GM04504 (cell line): ENCODE data around the gene EPS8L2.
"Not testable (repeated sequence)": the region's sequence is repeated elsewhere in the genome, so short reads cannot be mapped to it uniquely, and the experiment has no call there.

ENCODE experiments used
- DNase-seq: peaks from one replicate; pipeline ENCODE4 v3.0.0-alpha.2; 2012; ENCODE audit warnings: low read depth

The EPS8L2 gene

DNA sequence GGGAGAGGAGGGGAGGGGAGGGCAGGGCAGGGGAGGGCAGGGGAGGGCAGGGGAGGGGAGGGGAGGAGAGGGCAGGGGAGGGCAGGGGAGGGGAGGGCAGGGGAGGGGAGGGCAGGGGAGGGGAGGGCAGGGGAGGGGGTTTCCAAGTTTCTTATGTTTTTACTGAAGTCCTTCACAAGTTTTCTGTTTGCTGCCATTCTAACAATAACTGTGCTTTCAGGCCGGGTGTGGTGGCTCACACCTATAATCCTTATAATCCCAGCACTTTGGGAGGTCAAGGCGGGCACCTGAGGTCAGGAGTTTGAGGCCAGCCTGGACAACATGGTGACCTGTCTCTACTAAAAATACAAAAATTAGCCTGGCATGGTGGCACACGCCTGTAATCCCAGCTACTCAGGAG, 15.8 kb upstream of the EPS8L2 start:
- DNase-seq, result not testable (repeated sequence)

DNA sequence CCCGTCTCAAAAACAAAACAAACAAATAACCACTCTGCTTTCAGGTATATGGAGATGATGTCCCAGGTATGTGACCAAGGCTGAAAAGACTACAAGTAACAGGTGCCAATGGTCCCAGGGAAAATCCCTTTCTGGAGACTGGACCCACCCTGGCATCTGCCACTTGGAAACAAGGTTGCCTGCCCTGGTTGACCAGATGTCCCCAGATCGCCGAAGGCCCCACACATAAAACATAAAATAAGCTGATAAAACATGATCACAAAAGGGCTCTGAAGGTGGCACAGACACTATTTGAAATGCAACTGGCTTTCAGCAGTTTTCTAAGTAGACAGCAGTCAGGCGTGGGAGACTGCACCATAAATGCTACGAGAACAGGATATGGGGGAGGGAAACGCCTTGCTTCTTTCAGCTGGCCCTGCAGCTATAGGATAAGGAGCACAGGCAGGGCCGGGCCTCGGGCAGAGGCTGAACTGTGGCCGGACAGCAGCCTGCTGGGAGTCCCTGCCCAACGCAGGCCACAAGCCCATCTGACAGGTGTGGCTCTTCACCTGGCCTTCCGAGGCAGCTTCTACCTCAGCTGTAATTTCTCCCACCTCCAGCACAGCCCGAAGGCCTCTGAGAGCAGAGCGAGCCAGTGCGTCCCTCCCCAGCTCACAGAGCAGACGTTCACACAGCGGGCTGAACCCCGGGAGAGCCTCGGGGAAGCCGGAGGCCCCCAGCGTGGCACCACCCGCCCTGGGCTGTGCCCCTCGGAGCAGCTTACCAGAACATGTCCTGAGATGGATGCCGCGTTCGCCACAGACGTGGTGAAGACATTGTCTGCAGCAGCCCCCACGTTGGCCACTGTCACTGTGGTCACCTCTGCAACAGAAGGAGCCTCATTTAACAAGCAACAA, 15.0 kb upstream of the EPS8L2 start:
- no peak for DNase-seq

DNA sequence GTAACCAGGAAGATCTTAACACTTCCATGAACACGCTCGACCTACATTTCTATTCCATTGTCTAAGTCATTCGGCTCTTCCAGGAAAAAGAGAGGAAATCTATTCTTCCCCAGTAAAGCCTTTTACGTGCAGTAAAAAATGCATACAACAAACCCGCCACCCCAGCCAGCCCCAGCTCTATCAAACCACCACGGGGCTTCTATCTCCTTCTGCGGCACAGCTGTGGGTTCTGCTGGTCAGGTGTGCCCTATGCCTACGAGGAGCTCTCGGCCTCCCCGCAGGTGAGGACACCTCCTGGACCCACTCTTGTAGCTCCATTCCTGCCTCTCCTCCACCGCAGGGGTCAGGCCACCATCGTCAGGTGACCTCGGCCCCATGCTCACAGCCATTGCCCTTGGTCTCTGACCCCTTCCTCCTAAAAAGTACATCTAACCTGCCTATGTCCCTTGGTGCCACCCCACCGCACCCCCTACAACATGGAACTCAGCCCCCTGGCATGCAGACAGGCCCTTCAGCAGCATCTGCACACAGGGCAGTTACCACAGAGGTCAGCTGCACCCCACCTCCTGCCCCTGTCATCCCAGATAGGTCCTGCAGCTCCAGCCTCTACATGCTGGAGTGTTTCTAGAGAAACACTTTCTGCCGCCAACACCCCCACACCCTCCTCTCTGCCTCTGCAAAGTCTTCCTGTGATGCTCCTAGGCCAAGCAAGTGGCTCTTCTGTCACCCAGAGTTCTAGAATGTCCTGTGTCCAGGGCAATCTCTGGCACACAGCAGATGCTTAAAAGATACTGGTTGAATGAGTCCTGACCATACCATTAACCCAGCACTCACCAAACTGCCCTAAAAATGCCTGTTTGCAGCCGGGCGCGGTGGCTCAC, 14.1 kb upstream of the EPS8L2 start:
- no peak for DNase-seq

DNA sequence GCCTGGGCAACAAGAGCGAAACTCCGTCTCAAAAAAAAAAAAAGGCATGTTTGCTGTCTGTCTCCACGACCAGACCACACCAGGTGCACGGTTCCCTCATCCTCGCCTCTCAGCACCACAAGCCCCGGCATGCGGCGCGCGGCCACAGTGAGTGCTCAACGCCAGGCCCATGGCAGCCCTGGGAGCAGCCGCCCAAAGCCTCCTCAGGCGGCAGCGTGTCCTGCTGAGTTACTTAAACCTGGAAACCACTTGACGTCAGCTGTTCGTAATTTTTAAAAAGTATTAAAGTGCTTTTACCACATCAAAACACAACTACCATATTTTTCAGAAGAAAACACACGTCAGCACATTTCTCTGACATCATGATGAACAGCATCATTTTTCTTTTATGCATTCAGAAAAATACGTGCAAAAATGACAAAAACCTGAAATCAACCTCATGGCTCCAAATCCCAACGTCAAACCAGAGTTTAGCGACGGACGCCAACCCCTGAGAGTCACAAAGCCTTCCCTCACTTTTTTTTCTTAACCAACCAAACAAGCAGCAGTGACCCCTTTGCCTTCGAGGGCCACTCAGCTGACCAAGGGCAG, 13.1 kb upstream of the EPS8L2 start:
- no peak for DNase-seq

DNA sequence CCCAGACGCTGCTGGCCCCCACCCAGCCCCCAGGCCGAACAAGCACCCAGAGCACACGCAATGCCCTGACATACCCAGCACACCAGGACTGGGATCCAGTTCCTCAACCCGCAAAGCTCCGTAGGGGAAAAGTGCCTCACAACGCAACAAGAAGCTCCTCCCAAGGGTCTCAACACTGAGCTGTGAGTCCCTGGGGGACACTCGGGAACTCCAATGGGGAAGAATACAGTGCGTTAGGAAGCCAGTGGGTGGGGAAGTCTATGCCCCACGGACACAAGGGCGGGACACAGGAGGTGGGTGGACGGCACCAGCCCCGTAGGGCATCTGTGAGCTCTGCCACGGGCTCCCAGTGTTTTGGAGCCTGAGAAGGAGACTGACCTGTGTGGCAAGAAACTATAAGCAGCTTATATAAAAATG, 12.6 kb upstream of the EPS8L2 start:
- DNase-seq, result no peak

DNA sequence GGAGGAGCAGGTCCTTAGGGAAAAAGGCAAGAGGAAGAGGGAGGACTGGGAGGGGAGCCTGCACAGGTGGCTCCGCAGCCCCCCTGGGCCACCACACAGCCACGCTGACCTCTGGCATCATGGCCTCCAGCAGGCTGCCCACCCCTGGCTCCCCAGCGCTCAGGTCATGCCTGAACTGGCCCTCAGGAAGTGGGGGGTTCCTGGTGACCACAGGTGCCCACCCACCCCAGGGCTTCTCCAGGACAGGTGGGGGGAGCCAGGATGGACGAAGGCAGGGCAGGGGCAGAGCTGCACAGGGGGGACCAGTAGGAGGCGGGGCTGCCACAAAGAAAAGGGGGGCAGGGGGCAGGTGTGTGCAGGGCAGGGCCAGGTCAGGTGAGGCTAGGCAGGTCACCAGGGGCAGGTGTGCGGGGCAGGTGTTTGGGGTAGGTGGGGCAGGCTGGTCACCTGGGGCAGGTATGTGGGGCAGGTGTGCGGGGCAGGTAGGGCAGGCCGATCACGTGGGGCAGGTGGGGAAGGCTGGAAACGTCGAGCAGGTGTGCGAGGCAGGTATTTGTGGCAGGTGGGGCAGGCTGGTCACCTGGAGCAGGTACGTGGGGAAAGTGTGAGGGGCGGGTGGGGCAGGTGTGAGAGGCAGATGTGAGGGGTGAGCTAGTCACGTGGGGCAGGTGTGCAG, 12.0 kb upstream of the EPS8L2 start:
- DNase-seq, result no peak

DNA sequence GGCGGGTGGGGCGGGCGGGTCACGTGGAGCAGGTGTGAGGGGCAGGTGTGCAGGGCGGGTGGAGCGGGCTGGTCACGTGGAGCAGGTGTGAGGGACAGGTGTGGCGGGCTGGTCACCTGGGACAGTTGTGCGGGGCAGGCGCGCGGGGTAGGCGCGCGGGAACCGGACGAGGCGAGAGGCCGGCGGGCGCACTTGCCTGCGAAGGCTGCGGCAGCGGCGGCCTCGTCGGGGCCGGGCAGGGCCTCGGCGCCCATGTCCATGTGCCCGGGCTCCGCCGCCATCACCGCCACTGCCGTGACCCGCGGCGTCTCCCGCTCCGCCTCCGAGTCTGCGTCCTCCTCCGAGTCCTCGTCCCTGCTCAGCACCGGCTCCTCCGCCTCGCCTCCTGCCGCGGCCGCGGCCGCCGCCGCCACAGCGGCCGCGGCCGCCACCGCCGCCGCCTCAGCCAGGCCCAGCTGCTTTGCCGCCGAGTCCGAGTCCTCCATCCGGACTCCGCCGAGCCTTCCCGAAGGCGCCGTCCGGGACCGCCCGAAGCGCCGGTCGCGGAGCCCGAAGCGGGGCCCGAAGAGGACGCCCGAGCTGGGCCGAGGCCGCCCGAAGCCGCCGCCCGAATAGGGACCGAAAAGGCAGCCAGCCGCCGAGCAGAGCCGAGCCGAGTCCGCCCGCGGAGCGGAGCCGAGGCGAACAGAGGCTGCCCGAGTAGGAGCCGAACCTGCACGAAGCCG, 11.3 kb upstream of the EPS8L2 start, which contains the start of gene DEAF1:
Gene DEAF1, minus strand, starts transcription at position 660 of the 725 bp plus-strand sequence. Its CDS starts 175 bp downstream, at position 485.
- DNase-seq, result peak; percentile 94

DNA sequence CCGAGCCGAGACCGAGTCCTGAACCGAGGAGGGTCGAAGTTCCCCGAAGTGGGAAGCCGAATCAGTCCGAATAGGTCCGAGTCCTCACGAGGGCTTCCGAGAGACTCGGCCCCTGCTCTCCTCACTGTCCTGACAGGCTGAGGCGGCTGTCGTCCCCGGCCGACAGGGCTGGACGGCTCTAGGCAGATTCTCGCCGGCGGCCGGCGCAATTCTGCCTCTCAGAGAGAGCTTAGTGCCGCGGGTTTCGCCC, 10.8 kb upstream of the EPS8L2 start:
- DNase-seq, result no peak

DNA sequence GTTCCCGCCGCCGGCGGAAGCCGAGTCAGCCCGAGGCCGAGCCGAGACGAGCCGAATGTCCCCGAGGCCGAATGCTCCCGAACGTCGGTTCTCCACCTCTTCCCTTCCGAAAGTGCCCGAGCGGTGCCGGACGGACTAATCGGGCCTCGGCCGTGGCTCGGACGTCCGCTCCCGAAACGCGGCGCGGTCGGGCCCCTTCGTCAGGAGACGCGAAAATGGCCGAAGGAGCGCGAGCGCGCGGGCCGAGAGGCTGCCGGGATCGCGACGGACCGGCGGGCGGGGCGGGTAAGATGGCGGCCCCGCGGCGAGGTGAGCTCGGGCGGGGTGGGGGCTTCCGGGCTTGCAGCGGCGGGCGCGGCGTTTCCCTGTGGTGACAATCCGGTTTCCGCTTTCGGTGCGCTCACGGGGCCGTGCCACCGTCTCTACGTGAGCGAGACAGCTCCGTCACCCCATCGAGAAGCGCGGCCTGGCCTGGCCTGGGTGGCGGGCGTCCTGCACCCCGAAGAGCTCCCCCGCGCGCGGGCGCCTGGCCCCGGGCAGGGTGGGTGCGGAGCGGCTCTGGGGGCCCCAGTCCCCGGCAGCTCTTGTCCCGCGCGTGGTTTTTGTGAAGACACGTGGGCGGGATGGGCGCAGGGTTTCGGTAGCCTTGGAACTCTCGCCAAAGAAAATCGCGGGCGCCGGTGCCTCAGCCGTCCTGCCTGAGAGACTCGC, 10.3 kb upstream of the EPS8L2 start, which contains the start of gene TMEM80:
Gene TMEM80, plus strand, starts transcription at position 279 of the 711 bp plus-strand sequence. Its CDS starts 12 bp downstream, at position 291.
- peak; percentile 96 for DNase-seq

DNA sequence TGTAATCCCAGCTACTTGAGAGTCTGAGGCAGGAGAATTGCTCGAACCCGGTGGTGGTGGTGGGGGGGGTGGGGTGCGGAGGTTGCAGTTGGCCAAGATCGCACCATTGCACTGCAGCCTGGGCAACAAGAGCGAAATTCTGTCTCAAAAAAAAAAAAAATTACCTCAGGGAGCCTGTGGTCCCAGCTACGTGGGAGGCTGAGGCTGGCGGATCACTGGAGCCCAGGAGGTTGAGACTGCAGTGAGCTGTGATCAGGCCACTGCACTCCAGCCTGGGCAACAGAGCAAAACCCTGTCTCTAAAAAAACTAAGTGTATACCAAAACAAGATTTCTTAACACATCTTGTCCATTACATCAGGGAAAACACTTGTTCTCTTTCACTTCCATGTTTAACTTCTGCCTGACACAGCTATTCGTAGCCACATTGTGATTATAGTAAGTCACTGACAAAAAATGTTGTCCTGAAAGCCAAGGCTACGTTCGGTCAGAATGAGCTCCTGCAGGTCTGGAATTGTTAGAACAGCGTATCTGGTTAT, 9.0 kb upstream of the EPS8L2 start:
- DNase-seq, result peak; percentile 60

DNA sequence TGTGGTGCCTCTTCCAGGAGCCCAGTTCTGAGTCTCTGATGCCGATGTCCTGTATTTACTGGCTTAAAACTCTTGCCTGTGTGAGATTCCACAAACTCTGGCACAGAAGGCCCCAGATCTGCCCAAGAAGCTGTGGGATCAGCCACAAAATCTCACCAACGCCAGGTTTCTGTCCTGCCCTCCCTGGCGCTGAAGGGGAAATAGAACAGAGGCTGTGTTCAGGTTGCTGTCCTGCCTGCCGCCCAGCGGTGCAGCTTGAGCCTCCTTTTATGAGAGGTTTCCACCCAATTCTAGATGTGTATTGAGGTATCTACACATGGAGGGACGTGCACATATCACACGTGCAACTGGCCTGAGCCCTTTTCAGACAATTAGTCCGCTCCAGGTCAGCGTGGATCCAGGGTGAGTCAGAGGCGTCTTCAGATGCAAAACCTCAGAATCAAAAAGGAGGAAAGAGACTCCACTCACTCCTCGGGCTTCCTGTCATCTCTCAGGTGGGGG, 8.2 kb upstream of the EPS8L2 start:
- no peak for DNase-seq

DNA sequence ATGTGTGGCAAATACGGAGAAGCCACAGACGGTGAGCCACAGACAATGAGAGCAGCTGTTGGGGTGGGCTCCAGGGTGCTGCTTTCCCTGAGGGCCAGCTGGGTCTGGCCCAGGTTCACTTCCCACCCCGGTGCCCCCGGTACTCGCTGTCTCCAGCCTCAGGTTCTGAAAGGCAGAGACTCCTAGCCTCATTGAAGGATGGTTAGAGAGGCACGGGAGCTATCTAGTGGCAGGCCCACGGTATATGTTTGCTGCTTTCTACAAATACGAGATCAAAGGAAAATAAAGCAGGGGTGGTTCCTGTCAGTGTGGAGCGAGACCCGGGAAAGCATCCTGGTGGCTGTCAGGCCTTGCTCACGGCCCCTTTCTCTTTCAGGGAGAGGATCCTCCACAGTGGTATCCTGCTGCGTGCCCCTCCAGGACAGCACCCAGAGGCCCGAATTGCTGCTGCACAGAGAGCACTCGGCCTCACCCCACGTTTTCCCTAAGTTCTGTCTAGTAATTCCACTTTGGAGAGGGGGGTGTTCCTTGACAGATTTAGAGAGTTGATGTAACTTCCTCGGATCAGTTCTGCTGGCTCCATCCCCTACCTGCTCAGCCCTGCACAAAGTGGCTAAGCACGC, 7.4 kb upstream of the EPS8L2 start:
- no peak for DNase-seq

DNA sequence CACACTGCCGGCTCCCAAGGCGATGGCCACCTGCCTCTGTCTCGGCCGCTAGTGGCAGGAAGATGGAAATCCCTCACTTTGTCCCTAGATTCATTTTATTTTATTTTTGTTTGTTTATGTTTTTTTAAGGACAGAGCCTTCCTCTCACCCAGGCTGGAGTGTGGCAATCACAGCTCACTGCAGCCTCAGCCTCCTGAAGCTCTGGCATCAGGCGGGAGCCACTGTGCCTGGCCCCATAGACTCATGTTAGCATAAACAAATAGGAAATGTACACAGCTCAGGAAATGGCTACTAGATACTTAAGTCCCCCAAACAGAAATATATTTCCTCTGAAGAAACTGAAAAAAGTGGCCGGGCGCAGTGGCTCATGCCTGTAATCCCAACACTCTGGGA, 6.9 kb upstream of the EPS8L2 start:
- DNase-seq, result no peak

DNA sequence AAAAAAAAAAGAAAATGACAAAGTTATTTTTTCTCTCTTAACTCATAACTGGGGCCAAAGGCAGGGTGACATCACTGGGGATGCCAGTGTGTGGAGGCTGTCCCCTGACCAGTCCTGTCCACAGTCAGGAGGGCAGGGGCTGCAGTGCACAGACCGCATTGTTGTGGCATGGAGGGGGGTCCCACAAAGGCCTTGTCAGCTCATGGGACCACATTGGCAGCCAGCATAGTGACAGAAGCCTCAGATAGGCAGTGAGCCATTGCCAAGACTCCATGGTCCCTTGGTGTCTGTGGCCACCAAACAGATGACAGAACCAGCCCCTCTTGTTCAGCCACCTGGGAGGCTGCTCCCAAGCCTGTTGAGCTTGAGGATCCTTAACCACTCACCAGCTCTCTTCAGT, 6.3 kb upstream of the EPS8L2 start:
- no peak for DNase-seq

DNA sequence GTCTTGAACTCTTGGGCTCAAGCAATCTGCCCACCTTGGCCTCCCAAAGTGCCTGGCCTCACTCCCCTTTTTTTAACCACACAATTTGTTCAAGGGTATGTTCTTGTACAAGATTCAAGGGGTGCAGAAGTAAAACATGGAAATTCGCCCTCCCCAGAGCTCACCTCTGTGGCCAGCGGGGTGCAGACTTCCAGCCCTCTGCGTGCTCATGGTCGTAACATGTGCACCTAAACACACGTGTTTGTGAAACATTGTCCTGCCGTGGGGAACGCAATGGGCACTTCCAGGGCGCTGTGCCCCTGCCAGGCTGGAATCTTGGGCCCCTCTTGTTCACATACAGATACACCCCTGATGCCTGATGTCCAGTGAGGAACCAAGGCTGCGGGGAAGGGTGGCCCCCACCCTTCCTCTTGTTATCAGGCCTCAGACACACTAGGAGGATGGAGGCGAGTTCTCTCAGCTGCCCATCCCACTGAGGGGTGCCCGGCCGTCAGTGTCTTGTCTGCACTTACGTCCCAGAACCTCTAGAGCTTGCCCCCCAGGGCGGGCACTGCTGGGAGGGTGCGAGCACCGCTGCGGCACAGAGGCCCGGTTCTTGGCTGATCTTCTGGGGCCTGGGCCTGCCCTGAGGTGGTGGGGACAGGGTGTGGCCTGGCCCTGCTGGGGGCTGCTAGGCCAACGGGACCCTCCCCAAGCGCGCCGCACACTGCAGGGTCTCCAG, 4.1 kb upstream of the EPS8L2 start:
- no peak for DNase-seq

DNA sequence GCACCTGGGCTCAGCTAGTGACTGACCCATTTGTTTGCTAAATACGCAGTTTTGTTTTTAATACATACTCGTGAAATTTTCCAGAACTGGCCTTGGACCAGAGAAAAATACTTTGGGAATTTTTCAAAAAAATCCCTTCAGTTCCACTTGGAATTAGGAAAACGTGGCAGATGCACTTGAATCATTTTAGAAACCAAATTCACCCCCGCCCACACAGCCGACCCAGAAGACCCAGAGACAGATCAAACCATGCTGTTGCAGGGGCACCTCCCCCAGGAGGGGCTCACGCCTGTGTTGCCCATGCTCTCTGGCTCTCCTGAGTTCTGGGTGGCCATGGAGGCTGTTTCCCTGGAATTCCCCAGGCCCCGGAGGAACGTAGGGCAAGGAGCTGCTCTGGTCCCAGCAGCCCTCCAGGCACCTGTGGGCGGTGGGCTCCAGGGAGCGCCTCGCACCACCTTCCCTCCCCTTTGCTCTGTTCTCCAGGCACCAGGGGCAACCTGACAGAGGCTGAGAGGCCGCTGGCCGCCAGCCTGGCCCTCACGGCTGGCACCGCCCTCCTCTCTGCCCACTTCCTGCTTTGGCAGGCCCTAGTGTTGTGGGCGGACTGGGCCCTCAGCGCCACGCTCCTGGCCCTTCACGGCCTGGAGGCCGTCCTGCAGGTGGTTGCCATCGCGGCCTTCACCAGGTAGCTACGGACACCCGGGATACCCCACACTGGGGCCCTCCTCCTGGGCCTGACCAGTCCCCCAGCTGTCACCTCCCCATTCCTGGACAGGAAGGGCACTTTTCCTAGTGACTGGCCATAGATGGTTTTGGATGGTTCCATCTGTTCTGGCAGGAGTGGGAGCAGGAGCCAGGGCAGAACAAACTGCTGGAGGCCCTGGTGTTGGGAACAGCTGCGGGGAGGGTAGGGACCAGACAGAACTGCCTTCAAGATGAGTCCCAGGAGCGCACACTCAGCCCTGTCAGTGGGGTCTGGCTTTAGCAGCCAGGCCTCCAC, 3.3 kb upstream of the EPS8L2 start:
- DNase-seq, result no peak

DNA sequence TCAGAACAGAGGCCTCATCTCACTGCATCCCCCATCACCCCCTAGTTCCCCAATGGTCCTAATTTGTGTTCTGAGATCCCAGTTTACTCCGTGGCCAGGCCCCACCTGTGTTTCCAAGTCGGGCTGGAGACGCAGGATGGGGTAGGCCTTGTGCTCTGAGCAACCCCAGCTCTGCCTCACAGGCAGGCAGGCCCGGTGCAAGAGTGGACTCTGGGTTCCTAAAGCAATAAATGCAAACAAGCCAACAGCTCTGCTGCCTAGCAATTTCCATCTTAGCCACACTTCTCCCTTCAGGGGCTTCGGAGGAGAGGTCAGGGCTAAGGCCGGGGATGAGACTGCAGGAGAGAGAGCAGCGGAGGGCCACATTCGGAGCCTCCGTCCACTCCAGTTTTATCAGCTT, 2.5 kb upstream of the EPS8L2 start:
- DNase-seq, result no peak

DNA sequence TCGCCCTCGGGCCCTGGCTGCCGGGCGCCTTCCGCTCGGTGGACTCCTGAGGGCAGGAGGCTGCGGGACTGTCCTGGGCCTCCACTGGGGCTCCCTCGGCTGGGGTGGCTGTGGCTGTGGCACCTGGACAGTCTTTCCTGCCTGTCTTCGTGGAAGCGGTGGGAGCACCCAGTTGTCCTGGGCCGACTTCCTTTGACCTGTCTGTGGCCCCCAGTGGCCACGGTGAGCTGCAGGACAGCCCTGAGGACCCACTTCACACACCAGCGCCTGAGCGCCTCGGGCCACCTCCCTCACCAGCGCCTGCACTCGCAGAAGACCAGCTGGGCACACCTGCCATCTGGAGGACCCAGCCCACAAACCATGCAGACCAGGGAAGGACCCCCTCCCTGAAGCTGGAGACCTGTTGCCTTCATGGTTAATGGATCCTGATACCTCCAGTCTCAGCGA, 1.8 kb upstream of the EPS8L2 start:
- DNase-seq, result no peak
